Measurements from ENCODE around the gene DLL1. TPM values are rescaled to one million over a fixed set of nuclear protein-coding genes. Genes with fewer than 3 reads are reported as not detected.
A peak's percentile ranks its signal among the peaks of the same experiment; 100 is the strongest.

DLL1 gene
- total RNA-seq, 4 donors from 2014 or later, result 8.7 to 24.3 (median 19.2) TPM

DNA sequence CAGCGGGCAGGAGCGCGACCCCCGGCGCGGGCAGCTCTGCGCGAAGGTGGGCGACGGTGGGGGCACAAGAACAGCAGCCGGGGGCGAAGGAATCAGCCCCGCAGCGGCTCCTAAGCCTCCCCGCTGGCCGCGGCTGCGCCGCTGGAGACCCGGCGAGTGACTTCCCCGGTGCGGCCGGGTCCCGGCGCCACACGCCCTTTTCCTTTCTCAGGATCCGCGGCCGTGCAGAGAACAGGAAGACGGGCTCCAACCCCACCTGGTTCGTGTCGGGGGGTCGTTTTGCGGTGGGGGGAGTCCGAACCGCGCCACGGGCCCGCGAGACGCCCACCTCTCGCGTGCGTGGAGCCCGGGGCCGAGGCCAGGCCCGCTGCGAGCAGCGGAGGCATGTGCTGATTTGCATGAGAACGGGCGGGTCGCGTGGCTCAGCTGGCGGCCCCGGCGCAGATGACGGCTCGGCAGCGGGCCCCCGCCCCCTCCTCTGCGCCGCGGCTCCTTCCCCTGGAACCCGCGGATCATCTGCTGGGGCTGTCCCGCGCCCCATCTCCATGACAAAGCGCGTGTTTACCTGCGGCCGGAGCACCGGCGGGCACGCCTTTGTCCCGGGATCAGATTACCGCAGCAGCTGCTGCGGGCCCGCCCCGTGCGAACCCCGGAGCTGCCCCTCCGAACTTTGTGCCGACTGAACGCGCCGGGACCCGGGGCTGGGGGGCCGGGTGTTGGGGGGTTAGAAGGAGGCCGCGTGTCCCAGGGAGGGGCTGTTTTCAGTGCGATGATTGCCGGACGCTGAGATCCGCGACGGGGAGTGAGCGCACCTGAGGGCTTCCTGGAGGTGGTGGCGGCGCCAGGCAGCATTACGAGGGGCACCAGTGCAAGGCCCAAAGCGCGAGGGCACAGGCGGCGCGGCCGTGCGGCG, 4.9 kb upstream of the DLL1 start:
- Histone ChIP-seq H3K36me3 (no peaks in the 10 kb centered on the region), H3K9me3 (no peaks in the 10 kb centered on the region), H3K4me1 (peaks cover 0 to 26% of the 10 kb centered on the region in 2 donors), H3K4me3 (peak overlapping the region; percentile 12 to 26), H3K27me3 (peaks cover 24 to 37% of the 10 kb centered on the region in 2 donors), H3K27ac (no peak overlapping the region)
- DNase-seq, result no peak
- no peak for TF ChIP-seq POLR2A (IDR thresholded peaks at IDR 0.05)
- TF ChIP-seq, protein P1, sequence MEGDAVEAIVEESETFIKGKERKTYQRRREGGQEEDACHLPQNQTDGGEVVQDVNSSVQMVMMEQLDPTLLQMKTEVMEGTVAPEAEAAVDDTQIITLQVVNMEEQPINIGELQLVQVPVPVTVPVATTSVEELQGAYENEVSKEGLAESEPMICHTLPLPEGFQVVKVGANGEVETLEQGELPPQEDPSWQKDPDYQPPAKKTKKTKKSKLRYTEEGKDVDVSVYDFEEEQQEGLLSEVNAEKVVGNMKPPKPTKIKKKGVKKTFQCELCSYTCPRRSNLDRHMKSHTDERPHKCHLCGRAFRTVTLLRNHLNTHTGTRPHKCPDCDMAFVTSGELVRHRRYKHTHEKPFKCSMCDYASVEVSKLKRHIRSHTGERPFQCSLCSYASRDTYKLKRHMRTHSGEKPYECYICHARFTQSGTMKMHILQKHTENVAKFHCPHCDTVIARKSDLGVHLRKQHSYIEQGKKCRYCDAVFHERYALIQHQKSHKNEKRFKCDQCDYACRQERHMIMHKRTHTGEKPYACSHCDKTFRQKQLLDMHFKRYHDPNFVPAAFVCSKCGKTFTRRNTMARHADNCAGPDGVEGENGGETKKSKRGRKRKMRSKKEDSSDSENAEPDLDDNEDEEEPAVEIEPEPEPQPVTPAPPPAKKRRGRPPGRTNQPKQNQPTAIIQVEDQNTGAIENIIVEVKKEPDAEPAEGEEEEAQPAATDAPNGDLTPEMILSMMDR (IDR thresholded peaks at IDR 0.05), result no peak
- intact Hi-C loops (cut with DNase I; ENCODE audit: low total_unique reads), result no loop called here

DNA sequence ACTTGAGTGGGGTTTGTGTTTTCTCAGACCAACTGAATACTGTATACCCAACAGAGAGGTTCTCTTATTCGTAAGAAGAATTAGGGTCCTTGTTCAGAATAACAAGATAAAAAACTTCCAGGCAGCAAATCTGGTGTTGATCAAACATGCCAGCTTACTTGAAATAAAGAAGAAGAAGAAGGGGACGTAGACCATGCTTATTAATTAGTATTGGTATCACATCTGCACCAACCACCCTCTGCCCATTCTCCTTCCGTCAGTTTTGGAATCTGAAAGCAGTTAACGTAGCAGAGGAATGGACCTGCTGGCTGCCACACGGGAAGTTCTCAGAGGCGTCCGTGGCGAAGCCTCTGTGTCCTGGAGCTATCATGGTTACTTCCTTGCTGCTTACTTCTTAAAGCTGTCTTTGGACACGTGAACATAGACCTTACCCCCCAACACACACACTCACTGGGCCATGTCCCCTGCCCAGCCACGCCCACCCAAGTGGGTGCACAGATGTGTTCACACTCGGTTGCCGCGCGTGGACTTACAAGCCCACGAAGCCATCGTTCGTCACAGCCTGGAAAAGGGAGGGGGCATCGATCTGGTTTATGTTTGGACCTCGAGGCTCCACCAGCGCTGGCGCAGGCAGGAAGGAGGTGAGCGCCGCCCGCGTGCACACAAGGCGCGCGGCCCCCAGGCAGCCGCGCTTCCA, 4.1 kb upstream of the DLL1 start:
- no peaks in the 10 kb centered on the region for H3K9me3 ChIP-seq
- H3K36me3 ChIP-seq, result no peaks in the 10 kb centered on the region
- intact Hi-C loops (cut with DNase I; ENCODE audit: low total_unique reads), result no loop called here
- H3K27me3 ChIP-seq, result peaks cover 24 to 37% of the 10 kb centered on the region in 2 donors
- no peak overlapping the region for H3K27ac ChIP-seq
- TF ChIP-seq POLR2A (IDR thresholded peaks at IDR 0.05), result no peak
- TF ChIP-seq, protein P1 (IDR thresholded peaks at IDR 0.05), result no peak
- no peak for DNase-seq
- peak overlapping the region in 1 of 2 donors; percentile 26 for H3K4me3 ChIP-seq
- peaks cover 0 to 26% of the 10 kb centered on the region in 2 donors for H3K4me1 ChIP-seq

DNA sequence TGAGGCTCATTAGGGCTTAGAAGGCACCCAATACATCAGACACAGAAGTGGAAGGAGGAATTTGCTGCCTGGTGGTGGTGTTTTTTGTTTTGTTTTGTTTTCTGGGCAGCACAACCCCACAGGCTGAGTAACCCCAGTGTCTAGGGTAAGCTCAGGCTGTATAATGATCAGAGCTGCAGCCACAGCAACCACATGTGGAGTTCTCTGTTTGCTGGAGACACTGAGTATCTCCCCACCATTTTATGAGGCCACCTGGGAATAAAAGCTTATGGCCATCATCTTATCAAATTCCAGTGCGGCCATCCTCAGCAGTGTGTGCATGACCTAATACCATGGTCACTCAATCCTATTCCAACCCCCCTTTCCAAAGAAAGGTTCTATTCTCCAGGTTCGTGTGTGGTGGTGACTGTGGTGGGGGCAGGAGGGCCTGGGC, 3.4 kb upstream of the DLL1 start:
- H3K27me3 ChIP-seq, result peaks cover 24 to 37% of the 10 kb centered on the region in 2 donors
- no peak overlapping the region for H3K4me3 ChIP-seq
- TF ChIP-seq, protein P1 (IDR thresholded peaks at IDR 0.05), result no peak
- TF ChIP-seq POLR2A (IDR thresholded peaks at IDR 0.05), result no peak
- no peak for DNase-seq
- intact Hi-C loops (cut with DNase I; ENCODE audit: low total_unique reads), result no loop called here
- H3K36me3 ChIP-seq, result no peaks in the 10 kb centered on the region
- no peak overlapping the region for H3K27ac ChIP-seq
- H3K9me3 ChIP-seq, result no peaks in the 10 kb centered on the region
- peaks cover 0 to 31% of the 10 kb centered on the region in 2 donors for H3K4me1 ChIP-seq

DNA sequence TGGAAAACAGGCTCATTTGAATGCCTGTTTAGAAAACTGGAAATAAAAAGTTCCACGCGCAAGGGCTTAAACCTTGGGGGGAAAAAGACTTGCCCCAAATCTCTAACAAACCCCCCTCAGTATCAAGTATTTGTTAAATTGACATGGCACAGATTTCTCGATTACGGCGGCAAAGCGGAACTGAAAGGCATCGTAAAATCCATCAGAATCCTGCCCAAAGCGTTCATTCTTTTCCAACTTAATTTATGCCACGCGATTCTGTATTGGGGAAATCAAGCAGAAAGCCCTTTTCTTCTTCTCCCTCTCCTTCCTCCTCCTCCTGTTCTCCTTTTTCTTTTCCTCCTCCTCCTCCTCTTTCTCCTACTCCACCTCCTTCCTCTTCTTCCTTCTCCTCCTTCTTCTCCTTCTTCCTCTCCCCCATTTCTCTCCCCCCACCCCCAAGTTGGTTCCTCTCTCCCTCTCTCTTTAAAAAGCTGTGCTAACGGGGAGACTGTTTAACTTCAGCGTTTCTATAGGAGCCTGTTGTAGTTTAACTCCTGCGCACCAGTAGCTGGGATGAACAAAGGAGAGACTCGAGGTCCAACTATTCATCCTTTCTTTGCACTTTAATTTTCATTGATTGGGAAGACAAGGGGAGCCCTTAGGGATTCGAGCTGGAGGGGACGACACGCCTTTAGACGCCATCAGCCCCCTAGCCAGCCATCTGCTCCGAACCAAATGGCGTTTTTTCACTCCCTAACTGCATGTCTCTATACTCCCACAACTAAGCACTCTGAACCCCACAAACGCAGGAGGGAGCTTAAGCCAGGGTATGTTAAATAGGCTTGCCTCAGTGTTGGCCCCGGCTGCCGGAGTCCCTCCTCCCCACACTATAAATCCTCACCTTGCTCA, 2.7 kb upstream of the DLL1 start:
- Histone ChIP-seq H3K27ac (no peak overlapping the region), H3K4me3 (no peak overlapping the region), H3K36me3 (no peaks in the 10 kb centered on the region), H3K4me1 (peaks cover 0 to 31% of the 10 kb centered on the region in 2 donors), H3K27me3 (peaks cover 24 to 37% of the 10 kb centered on the region in 2 donors), H3K9me3 (no peaks in the 10 kb centered on the region)
- DNase-seq, result no peak
- intact Hi-C loops (cut with DNase I; ENCODE audit: low total_unique reads), result no loop called here
- TF ChIP-seq POLR2A (IDR thresholded peaks at IDR 0.05), result no peak
- TF ChIP-seq, protein P1 (IDR thresholded peaks at IDR 0.05), result no peak

Data from uterus (tissue), 4 donors.